Activated naive CD8-positive, alpha-beta T cell treated with anti-CD3 and anti-CD28 coated beads, Interleukin-2, amount 10 ng/mL, durations not matched to agents 7 days and 5 days (primary cell): ENCODE results near the gene LTO1. TPM values are rescaled to one million over a fixed set of nuclear protein-coding genes. Genes with fewer than 3 reads are reported as not detected.

ENCODE experiments used
- ATAC-seq: fragments of 150-1000 bp; cut with Tn5 transposase; one replicate; pipeline ENCODE4 v1.10.0; 2021; ENCODE audit warnings: low read depth, moderate library complexity
- POLR2A ChIA-PET: fragments of 350-600 bp; sonication (Branson Sonifier 250); formaldehyde crosslinking; loops from one replicate; lab custom pipeline; 2021; ENCODE audit warnings: antibody characterized with exemption; lab: Charles Lee
- DNase-seq: peaks from one replicate; pipeline ENCODE4 v3.0.0; 2021
- H3K27ac Mint-ChIP-seq: one replicate; pipeline ENCODE4 v1.8.0; 2022; ENCODE audit warnings: mild to moderate bottlenecking, mixed read lengths
- H3K27me3 Mint-ChIP-seq: one replicate; pipeline ENCODE4 v1.8.0; 2022; ENCODE audit warnings: mild to moderate bottlenecking, moderate library complexity, mixed read lengths
- H3K36me3 Mint-ChIP-seq: one replicate; pipeline ENCODE4 v1.8.0; 2021; ENCODE audit warnings: mild to moderate bottlenecking, mixed read lengths
- H3K4me1 Mint-ChIP-seq: one replicate; pipeline ENCODE4 v1.8.0; 2021; ENCODE audit warnings: mixed read lengths
- H3K4me3 Mint-ChIP-seq: one replicate; pipeline ENCODE4 v1.8.0; 2022; ENCODE audit warnings: mild to moderate bottlenecking, moderate library complexity, mixed read lengths
- H3K9me3 Mint-ChIP-seq: one replicate; pipeline ENCODE4 v1.8.0; 2021; ENCODE audit warnings: mixed read lengths
- total RNA-seq, 2 experiments: library from RNA; stranded (reverse); gene quantifications; one replicate each; pipeline ENCODE4 v1.2.3, GENCODE V29; 2021

The LTO1 gene
- total RNA-seq, 2 experiments from 2014 or later = 35.0 to 37.1 TPM

- ATAC-seq (no peak), DNase-seq (no peak)
- H3K4me3 Mint-ChIP-seq = no peak overlapping the region
- H3K27ac Mint-ChIP-seq = no peak overlapping the region
- H3K27me3 Mint-ChIP-seq = peaks cover 24% of the 10 kb centered on the region
- POLR2A ChIA-PET = no interaction called here
- H3K36me3 Mint-ChIP-seq = no peaks in the 10 kb centered on the region
- H3K4me1 Mint-ChIP-seq = peaks cover 1% of the 10 kb centered on the region
- H3K9me3 Mint-ChIP-seq = no peaks in the 10 kb centered on the region
These were observed 7.7 kb upstream of the LTO1 start for GRCh38 chr11:69682681-69683326.

DNA sequence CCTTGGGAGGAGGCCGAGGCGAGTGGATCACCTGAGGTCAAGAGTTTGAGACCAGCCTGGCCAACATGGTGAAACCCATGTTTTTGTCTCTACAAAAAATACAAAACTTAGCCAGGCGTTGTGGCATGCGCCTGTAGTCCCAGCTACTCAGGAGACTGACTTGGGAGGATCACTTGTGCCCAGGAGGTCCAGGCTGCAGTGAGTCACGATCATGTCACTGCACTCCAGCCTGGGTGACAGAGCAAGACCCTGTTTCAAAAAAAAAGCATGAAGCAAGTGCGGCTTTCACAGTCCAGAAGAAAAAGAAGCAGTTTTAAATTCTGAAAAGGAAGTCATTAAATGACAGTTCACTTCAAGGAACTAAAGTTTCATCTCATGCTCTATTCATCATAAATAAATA lies 7.1 kb upstream of the LTO1 start:
- Mint-ChIP-seq H3K9me3 (no peaks in the 10 kb centered on the region), H3K4me1 (peaks cover 1% of the 10 kb centered on the region), H3K4me3 (no peak overlapping the region), H3K36me3 (no peaks in the 10 kb centered on the region), H3K27me3 (peaks cover 24% of the 10 kb centered on the region), H3K27ac (no peak overlapping the region)
- POLR2A ChIA-PET = no interaction called here
- ATAC-seq = no peak
- no peak for DNase-seq

- no peak for ATAC-seq
- POLR2A ChIA-PET = no interaction called here
These were observed 5.5 kb upstream of the LTO1 start for GRCh38 chr11:69680688-69681087.

DNA sequence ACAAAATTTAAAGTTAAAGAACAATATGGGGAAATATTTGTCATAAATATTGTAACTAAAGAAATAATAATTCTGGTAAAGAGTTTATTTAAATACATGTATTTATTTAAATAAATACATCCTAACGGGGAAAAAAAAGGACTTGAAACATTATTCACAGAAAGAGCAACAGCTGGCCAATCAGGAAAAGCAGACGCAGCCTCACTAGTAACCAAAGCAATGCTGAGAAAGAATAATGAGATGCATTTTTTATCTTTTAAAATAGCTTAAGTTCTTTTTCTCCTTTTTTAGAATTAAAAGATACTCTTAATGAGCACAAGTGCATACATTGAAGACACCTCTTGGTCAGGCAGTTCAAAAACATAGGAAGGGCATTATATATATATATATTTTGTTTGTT lies 2.6 kb upstream of the LTO1 start:
- Mint-ChIP-seq H3K36me3 (peaks cover 4% of the 10 kb centered on the region), H3K27ac (no peak overlapping the region), H3K9me3 (no peaks in the 10 kb centered on the region), H3K4me3 (no peak overlapping the region), H3K4me1 (peaks cover 11% of the 10 kb centered on the region), H3K27me3 (peaks cover 9% of the 10 kb centered on the region)
- ATAC-seq (no peak), DNase-seq (no peak)
- POLR2A ChIA-PET = no interaction called here

More at GRCh38 chr11:69680688-69681087, 5.5 kb upstream of the LTO1 start:
- Mint-ChIP-seq H3K36me3 (no peaks in the 10 kb centered on the region), H3K27me3 (peaks cover 16% of the 10 kb centered on the region), H3K4me1 (no peaks in the 10 kb centered on the region), H3K9me3 (no peaks in the 10 kb centered on the region), H3K4me3 (no peak overlapping the region), H3K27ac (no peak overlapping the region)
- DNase-seq = no peak

GRCh38 chr11:69674267-69674885 lies 777 bp downstream of the LTO1 start:
- Mint-ChIP-seq H3K9me3 (no peaks in the 10 kb centered on the region), H3K4me3 (peak overlapping the region; percentile 94), H3K27me3 (peaks cover 9% of the 10 kb centered on the region), H3K4me1 (peaks cover 17% of the 10 kb centered on the region), H3K36me3 (peaks cover 4% of the 10 kb centered on the region), H3K27ac (peak overlapping the region; percentile 83)
- POLR2A ChIA-PET = interaction anchor here (0.6 to 1.6 kb wide), 3 partner anchors 265 to 530 kb away, joined by 3 to 6 read pairs (median 4); partner anchors contain the start of gene FADD
- ATAC-seq (no peak), DNase-seq (no peak)

GRCh38 chr11:69671734-69672465 lies 3.3 kb downstream of the LTO1 start:
- Mint-ChIP-seq H3K9me3 (no peaks in the 10 kb centered on the region), H3K27me3 (no peaks in the 10 kb centered on the region), H3K4me1 (peaks cover 17% of the 10 kb centered on the region), H3K27ac (no peak overlapping the region), H3K4me3 (no peak overlapping the region), H3K36me3 (peaks cover 4% of the 10 kb centered on the region)
- no peak for ATAC-seq
- no peak for DNase-seq
- POLR2A ChIA-PET = no interaction called here

DNA sequence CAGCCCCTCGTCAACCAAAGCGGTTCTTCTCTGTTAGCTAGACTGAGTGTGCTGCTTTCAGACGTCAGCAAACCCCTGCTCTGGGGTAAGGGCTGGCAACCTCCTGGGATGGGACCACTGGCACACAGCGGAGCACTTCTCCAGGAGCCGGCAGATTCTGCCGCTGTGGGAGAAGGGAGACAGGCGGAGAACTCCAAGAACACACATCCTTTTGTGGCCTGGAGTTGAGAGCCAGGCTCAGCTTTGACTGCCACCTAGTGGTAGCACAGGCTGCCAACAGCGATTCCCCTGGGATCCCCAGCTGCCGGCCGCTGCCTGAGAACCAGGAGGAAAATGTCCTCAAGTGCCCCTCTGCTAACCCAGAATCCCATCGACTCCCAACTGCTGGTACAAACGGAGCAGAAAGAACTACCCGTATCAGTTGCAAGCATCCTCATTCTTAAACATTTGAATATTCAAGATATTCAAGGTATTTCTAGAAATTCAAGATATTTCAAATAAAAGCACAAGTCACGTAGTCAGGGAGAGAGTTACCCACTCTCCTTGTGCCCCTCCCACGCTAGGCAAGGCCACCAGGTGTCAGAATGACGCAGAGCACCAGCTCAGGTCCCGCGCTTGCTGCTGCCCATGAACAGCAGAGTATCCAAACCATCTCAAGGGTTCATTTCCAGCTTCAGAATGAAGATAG lies 4.9 kb downstream of the LTO1 start:
- POLR2A ChIA-PET = no interaction called here
- DNase-seq (peak; percentile 60), ATAC-seq (no peak)
- Mint-ChIP-seq H3K4me3 (no peak overlapping the region), H3K27me3 (no peaks in the 10 kb centered on the region), H3K9me3 (no peaks in the 10 kb centered on the region), H3K4me1 (peaks cover 16% of the 10 kb centered on the region), H3K27ac (no peak overlapping the region), H3K36me3 (peaks cover 3% of the 10 kb centered on the region)

- H3K27ac Mint-ChIP-seq = no peak overlapping the region
- no peaks in the 10 kb centered on the region for H3K27me3 Mint-ChIP-seq
- peaks cover 15% of the 10 kb centered on the region for H3K4me1 Mint-ChIP-seq
- H3K36me3 Mint-ChIP-seq = peaks cover 3% of the 10 kb centered on the region
- H3K4me3 Mint-ChIP-seq = no peak overlapping the region
- DNase-seq (no peak), ATAC-seq (no peak)
- no peaks in the 10 kb centered on the region for H3K9me3 Mint-ChIP-seq
- POLR2A ChIA-PET = no interaction called here
These were observed 5.7 kb downstream of the LTO1 start for GRCh38 chr11:69669486-69669885.

DNA sequence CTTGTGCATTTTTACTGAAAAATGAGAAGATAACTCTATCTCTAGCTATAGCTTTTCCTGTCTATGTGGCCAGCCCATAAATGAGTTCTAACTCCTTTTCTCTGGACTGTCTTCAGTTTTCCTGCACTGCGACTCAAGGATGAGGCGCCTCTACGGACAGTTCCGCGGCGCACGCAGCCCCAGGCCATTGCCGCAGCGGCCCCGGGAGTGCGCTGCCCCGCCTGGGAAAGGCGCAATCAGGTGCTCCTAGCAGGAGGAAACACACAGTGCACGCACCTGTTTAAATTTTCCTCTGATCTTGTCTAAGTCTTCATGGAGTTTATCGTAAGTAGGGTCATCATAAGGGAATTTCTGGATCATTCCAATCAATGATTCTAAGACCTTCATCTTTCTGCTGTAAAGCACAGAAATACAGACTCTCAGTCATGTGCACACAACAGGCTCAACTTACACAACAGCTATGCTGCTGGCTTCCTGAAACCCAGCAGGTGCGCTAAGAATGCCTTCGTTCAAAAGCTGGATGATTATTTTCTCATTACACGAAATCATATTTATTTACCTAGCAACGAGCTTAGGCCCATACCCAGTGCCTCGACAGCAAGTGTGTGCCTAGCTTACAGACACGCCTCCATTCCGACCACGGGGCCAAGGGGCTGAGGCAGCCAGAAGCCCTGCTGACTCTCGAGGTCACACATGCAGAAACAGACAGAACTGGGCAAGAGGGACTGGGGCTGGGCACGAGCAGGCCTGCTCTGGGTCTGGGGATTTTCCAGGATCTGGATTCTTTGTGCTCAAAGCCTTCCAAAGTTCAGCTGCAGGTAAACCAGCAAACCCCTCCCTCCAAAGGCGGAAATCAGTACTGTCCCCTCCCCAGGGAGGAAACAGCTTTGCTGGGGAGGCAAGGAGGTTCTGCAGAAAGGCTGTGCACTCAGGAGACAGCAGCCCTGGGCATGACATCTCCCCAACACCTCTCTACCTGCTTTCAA lies 7.2 kb downstream of the LTO1 start:
- Mint-ChIP-seq H3K36me3 (peaks cover 2% of the 10 kb centered on the region), H3K4me1 (peaks cover 7% of the 10 kb centered on the region), H3K27ac (no peak overlapping the region), H3K9me3 (no peaks in the 10 kb centered on the region), H3K4me3 (no peak overlapping the region), H3K27me3 (no peaks in the 10 kb centered on the region)
- POLR2A ChIA-PET = no interaction called here
- DNase-seq (no peak), ATAC-seq (no peak)

- H3K9me3 Mint-ChIP-seq = no peaks in the 10 kb centered on the region
- H3K27me3 Mint-ChIP-seq = no peaks in the 10 kb centered on the region
- H3K4me1 Mint-ChIP-seq = peaks cover 7% of the 10 kb centered on the region
- no peak overlapping the region for H3K27ac Mint-ChIP-seq
- DNase-seq = no peak
- H3K36me3 Mint-ChIP-seq = peaks cover 2% of the 10 kb centered on the region
- H3K4me3 Mint-ChIP-seq = no peak overlapping the region
- POLR2A ChIA-PET = interaction anchor here (0.6 kb wide), 1 partner anchor 32 kb away, joined by 3 read pairs; no protein-coding TSS in a partner anchor
- ATAC-seq = no peak
These were observed 8.2 kb downstream of the LTO1 start for GRCh38 chr11:69666752-69667536.

DNA sequence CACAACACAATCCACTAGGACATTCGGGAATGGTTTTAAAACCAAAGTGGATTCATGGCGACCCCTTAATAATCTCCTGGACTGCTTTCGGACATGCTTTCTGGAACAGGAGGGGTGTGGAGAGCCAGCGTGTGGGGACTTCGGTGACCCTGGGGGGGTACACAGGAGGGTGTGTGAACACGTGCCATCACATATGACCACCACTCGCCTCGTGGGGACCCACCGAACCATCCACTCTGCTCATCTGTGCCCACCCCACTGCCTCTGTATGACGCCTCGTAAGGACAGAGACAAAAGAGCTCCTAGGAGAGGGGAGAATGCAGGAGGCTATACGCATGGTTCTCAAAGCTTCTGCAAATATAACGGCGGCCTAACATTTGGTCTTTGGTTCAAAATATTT lies 8.9 kb downstream of the LTO1 start:
- Mint-ChIP-seq H3K27ac (no peak overlapping the region), H3K27me3 (no peaks in the 10 kb centered on the region), H3K36me3 (peaks cover 2% of the 10 kb centered on the region), H3K4me1 (peaks cover 7% of the 10 kb centered on the region), H3K4me3 (no peak overlapping the region), H3K9me3 (no peaks in the 10 kb centered on the region)
- ATAC-seq (no peak), DNase-seq (no peak)
- POLR2A ChIA-PET = interaction anchor here (0.6 kb wide), 1 partner anchor 31 kb away, joined by 3 read pairs; no protein-coding TSS in a partner anchor

GRCh38 chr11:69665669-69666068 lies 9.5 kb downstream of the LTO1 start:
- Mint-ChIP-seq H3K36me3 (peaks cover 2% of the 10 kb centered on the region), H3K27ac (no peak overlapping the region), H3K27me3 (no peaks in the 10 kb centered on the region), H3K9me3 (no peaks in the 10 kb centered on the region), H3K4me3 (no peak overlapping the region), H3K4me1 (peaks cover 6% of the 10 kb centered on the region)
- ATAC-seq = no peak
- POLR2A ChIA-PET = no interaction called here
- DNase-seq = no peak
